Thyroid gland (tissue), 4 donors: ENCODE data around the gene HTT-AS.

ENCODE experiments used
- POLR2A ChIP-seq, 2 donors: fragments of 450-650 bp; IDR thresholded peaks; one replicate each; pipeline ENCODE4 v1.6.1; 2017; ENCODE audit warnings: antibody characterized with exemption in 2 of 2, mild to moderate bottlenecking in 2 of 2, moderate library complexity in 1 of 2
- TF ChIP-seq, protein P1 (sequence below), 6 experiments: fragments of 200-600 bp in 3 of 6; fragments of 450-650 bp in 3 of 6; sonication (generic) in 3 of 6; IDR thresholded peaks; one replicate each; pipeline ENCODE4 v1.5.1; 2016 to 2019; ENCODE audit warnings: antibody characterized with exemption in 6 of 6, mild to moderate bottlenecking in 2 of 6, inconsistent platforms in 1 of 6, moderate library complexity in 1 of 6

DNA sequence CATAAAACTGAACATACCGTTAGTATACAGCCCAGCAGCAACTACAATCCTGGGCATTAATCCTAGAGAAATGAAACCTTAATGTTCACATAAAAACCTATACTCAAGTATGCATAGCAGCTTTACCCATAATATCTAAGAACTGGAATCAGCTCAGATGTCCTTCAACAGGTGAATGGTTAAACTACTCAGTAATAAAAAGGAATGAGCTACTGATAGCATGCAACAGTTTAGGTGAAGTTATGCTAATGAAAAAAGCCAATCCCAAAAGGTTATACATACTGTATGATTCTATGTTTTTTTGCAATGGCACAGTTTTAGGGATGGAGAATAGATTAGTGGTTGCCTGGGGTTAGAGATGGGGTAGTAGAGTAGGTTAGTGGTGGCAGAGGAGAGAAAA is 9.4 kb upstream of the HTT-AS start:
- TF ChIP-seq POLR2A (IDR thresholded peaks at IDR 0.05) = no peak
- TF ChIP-seq, protein P1, sequence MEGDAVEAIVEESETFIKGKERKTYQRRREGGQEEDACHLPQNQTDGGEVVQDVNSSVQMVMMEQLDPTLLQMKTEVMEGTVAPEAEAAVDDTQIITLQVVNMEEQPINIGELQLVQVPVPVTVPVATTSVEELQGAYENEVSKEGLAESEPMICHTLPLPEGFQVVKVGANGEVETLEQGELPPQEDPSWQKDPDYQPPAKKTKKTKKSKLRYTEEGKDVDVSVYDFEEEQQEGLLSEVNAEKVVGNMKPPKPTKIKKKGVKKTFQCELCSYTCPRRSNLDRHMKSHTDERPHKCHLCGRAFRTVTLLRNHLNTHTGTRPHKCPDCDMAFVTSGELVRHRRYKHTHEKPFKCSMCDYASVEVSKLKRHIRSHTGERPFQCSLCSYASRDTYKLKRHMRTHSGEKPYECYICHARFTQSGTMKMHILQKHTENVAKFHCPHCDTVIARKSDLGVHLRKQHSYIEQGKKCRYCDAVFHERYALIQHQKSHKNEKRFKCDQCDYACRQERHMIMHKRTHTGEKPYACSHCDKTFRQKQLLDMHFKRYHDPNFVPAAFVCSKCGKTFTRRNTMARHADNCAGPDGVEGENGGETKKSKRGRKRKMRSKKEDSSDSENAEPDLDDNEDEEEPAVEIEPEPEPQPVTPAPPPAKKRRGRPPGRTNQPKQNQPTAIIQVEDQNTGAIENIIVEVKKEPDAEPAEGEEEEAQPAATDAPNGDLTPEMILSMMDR (IDR thresholded peaks at IDR 0.05) = no peak
